HG03354 (cell line): Measurements from ENCODE around the gene DECR2.
"Not testable (repeated sequence)": the region's sequence is repeated elsewhere in the genome, so short reads cannot be mapped to it uniquely, and the experiment has no call there.

Source experiments
- ATAC-seq: cut with Tn5 transposase; IDR thresholded peaks from one replicate; pipeline ENCODE4 v1.9.1; 2021; ENCODE audit warnings: mild to moderate bottlenecking; ENCODE audit not compliant: unreplicated experiment, poor library complexity, severe bottlenecking

The DECR2 gene

GRCh38 chr16:401468-402348 lies at the start of gene DECR2:
Gene DECR2 (plus strand): TSS chr16:401885. CDS start chr16:401964, 79 bp downstream.
- peak; percentile 56 for ATAC-seq

- ATAC-seq = peak; percentile 58
Observed at GRCh38 chr16:352547-353403, 48.9 kb upstream of the DECR2 start, which contains the start of gene AXIN1. Gene AXIN1 (minus strand): TSS chr16:352723. CDS start chr16:347025, 5,698 bp downstream.

- ATAC-seq = no peak
Observed at GRCh38 chr16:353404-354290, 48.0 kb upstream of the DECR2 start.

- ATAC-seq = no peak
Observed at GRCh38 chr16:354291-354881, 47.3 kb upstream of the DECR2 start.

- ATAC-seq = no peak
Observed at GRCh38 chr16:354971-355461, 46.7 kb upstream of the DECR2 start.

- no peak for ATAC-seq
Observed at GRCh38 chr16:356741-357140, 44.9 kb upstream of the DECR2 start.

GRCh38 chr16:359067-359763 lies 42.5 kb upstream of the DECR2 start:
- no peak for ATAC-seq

- ATAC-seq = no peak
Observed at GRCh38 chr16:359871-360697, 41.6 kb upstream of the DECR2 start.

- no peak for ATAC-seq
Observed at GRCh38 chr16:360698-361336, 40.9 kb upstream of the DECR2 start.

- no peak for ATAC-seq
Observed at GRCh38 chr16:361341-361871, 40.3 kb upstream of the DECR2 start.

GRCh38 chr16:361872-362701 lies 39.6 kb upstream of the DECR2 start:
- no peak for ATAC-seq

GRCh38 chr16:362702-362999 lies 39.0 kb upstream of the DECR2 start:
- ATAC-seq = not testable (repeated sequence)

GRCh38 chr16:363110-363765 lies 38.4 kb upstream of the DECR2 start:
- no peak for ATAC-seq

GRCh38 chr16:363766-364490 lies 37.8 kb upstream of the DECR2 start:
- no peak for ATAC-seq
